ENCODE data around the gene SPR. TPM values are rescaled to one million over a fixed set of nuclear protein-coding genes. Genes with fewer than 3 reads are reported as not detected.

The SPR gene
- total RNA-seq, 2 donors from 2014 or later = 13.7 to 15.2 TPM

GRCh38 chr2:72932805-72933204, 45.6 kb downstream of the SPR start:
- H3K4me3 Mint-ChIP-seq = no peak overlapping the region
- Histone ChIP-seq H3K9me3 (ENCODE audit: control insufficient read depth, low read length) (no peaks in the 10 kb centered on the region), H3K4me3 (ENCODE audit: low read length) (no peak overlapping the region), H3K27me3 (ENCODE audit: control insufficient read depth, insufficient read depth, low read length, poor library complexity, severe bottlenecking) (peaks cover 62% of the 10 kb centered on the region), H3K4me1 (ENCODE audit: control insufficient read depth, insufficient read depth, low read length) (no peaks in the 10 kb centered on the region), H3K36me3 (ENCODE audit: control insufficient read depth, insufficient read depth, low read length) (no peaks in the 10 kb centered on the region), H3K27ac (ENCODE audit: low read depth, low read length) (no peak overlapping the region), H3K9ac (ENCODE audit: extremely low read depth, low read length, poor library complexity, severe bottlenecking) (no peak overlapping the region)
- H3K9me3 Mint-ChIP-seq = no peaks in the 10 kb centered on the region
- H3K36me3 Mint-ChIP-seq (ENCODE audit: low read depth) = no peaks in the 10 kb centered on the region
- TF ChIP-seq CTCF (conservative IDR thresholded peaks at IDR 0.05) = no peak
- peaks cover 41% of the 10 kb centered on the region for H3K27me3 Mint-ChIP-seq (ENCODE audit: insufficient read depth)
- DNase-seq = no peak
- no peaks in the 10 kb centered on the region for H3K4me1 Mint-ChIP-seq
- no peak overlapping the region for H3K27ac Mint-ChIP-seq
- WGBS, 2 experiments (ENCODE audit: insufficient coverage in 1 of 2, insufficient read length in 1 of 2) = 92 to 100% methylated on average over 4 of the region's 4 CpGs

- H3K9ac ChIP-seq (ENCODE audit: extremely low read depth, low read length, poor library complexity, severe bottlenecking) = no peak overlapping the region
- no peak overlapping the region for H3K4me3 ChIP-seq (ENCODE audit: low read length)
- no peaks in the 10 kb centered on the region for H3K4me1 ChIP-seq (ENCODE audit: control insufficient read depth, insufficient read depth, low read length)
- no peak for TF ChIP-seq CTCF (conservative IDR thresholded peaks at IDR 0.05)
- H3K4me3 Mint-ChIP-seq = no peak overlapping the region
- 84 to 100% methylated on average over 3 to 5 of the region's 5 CpGs for WGBS, 2 experiments (ENCODE audit: insufficient coverage in 1 of 2, insufficient read length in 1 of 2)
- DNase-seq = no peak
- no peaks in the 10 kb centered on the region for H3K9me3 Mint-ChIP-seq
- no peak overlapping the region for H3K27ac Mint-ChIP-seq
- H3K27me3 ChIP-seq (ENCODE audit: control insufficient read depth, insufficient read depth, low read length, poor library complexity, severe bottlenecking) = peaks cover 58% of the 10 kb centered on the region
- no peaks in the 10 kb centered on the region for H3K36me3 ChIP-seq (ENCODE audit: control insufficient read depth, insufficient read depth, low read length)
- no peaks in the 10 kb centered on the region for H3K36me3 Mint-ChIP-seq (ENCODE audit: low read depth)
- H3K4me1 Mint-ChIP-seq = no peaks in the 10 kb centered on the region
- H3K27me3 Mint-ChIP-seq (ENCODE audit: insufficient read depth) = peaks cover 45% of the 10 kb centered on the region
- H3K27ac ChIP-seq (ENCODE audit: low read depth, low read length) = no peak overlapping the region
- H3K9me3 ChIP-seq (ENCODE audit: control insufficient read depth, low read length) = no peaks in the 10 kb centered on the region
Measured at GRCh38 chr2:72933207-72933606, 46.0 kb downstream of the SPR start.

- no peak for TF ChIP-seq CTCF (conservative IDR thresholded peaks at IDR 0.05)
- Mint-ChIP-seq H3K4me1 (no peaks in the 10 kb centered on the region), H3K9me3 (no peaks in the 10 kb centered on the region), H3K4me3 (no peak overlapping the region), H3K36me3 (ENCODE audit: low read depth) (no peaks in the 10 kb centered on the region), H3K27me3 (ENCODE audit: insufficient read depth) (peaks cover 45% of the 10 kb centered on the region), H3K27ac (no peak overlapping the region)
- Histone ChIP-seq H3K36me3 (ENCODE audit: control insufficient read depth, insufficient read depth, low read length) (no peaks in the 10 kb centered on the region), H3K4me3 (ENCODE audit: low read length) (no peak overlapping the region), H3K27ac (ENCODE audit: low read depth, low read length) (no peak overlapping the region), H3K27me3 (ENCODE audit: control insufficient read depth, insufficient read depth, low read length, poor library complexity, severe bottlenecking) (peaks cover 53% of the 10 kb centered on the region), H3K9ac (ENCODE audit: extremely low read depth, low read length, poor library complexity, severe bottlenecking) (no peak overlapping the region), H3K4me1 (ENCODE audit: control insufficient read depth, insufficient read depth, low read length) (no peaks in the 10 kb centered on the region), H3K9me3 (ENCODE audit: control insufficient read depth, low read length) (no peaks in the 10 kb centered on the region)
- DNase-seq = no peak
- WGBS, 2 experiments (ENCODE audit: insufficient coverage in 1 of 2, insufficient read length in 1 of 2) = 92 to 97% methylated on average over 7 to 12 of the region's 12 CpGs
Measured at GRCh38 chr2:72933646-72934151, 46.5 kb downstream of the SPR start.
